HL-60 (cell line): ENCODE measurements around the gene CERS6.

Experiments used
- CTCF ChIP-seq: IDR thresholded peaks from one replicate; pipeline ENCODE4 v1.5.1; 2011; ENCODE audit warnings: low read length, control low read depth, inconsistent platforms; ENCODE audit not compliant: insufficient read depth
- POLR2AphosphoS5 ChIP-seq: IDR thresholded peaks from 2 replicates; pipeline ENCODE4 v1.6.1; 2012; ENCODE audit warnings: low read depth

GRCh38 chr2:168445960-168446359 lies 10.1 kb upstream of the CERS6 start:
- no peak for TF ChIP-seq CTCF
- no peak for TF ChIP-seq POLR2AphosphoS5
